Right hindlimb (tissue), 1 donor: Measurements from ENCODE around the gene DPH2.

ENCODE experiments used
- DNase-seq: peaks from one replicate; pipeline ENCODE4 v3.0.0-alpha.2; 2018

DPH2 gene

GRCh38 chr1:43944860-43945259, 24.9 kb upstream of the DPH2 start:
- DNase-seq = no peak

- DNase-seq = no peak
Measured at GRCh38 chr1:43945674-43946235, 24.1 kb upstream of the DPH2 start.

- DNase-seq = peak; percentile 98
Measured at GRCh38 chr1:43946236-43947060, 23.4 kb upstream of the DPH2 start, which contains the start of gene IPO13. TSS of gene IPO13 (plus strand) at chr1:43946950. CDS start at chr1:43947601, 651 bp downstream.

DNA sequence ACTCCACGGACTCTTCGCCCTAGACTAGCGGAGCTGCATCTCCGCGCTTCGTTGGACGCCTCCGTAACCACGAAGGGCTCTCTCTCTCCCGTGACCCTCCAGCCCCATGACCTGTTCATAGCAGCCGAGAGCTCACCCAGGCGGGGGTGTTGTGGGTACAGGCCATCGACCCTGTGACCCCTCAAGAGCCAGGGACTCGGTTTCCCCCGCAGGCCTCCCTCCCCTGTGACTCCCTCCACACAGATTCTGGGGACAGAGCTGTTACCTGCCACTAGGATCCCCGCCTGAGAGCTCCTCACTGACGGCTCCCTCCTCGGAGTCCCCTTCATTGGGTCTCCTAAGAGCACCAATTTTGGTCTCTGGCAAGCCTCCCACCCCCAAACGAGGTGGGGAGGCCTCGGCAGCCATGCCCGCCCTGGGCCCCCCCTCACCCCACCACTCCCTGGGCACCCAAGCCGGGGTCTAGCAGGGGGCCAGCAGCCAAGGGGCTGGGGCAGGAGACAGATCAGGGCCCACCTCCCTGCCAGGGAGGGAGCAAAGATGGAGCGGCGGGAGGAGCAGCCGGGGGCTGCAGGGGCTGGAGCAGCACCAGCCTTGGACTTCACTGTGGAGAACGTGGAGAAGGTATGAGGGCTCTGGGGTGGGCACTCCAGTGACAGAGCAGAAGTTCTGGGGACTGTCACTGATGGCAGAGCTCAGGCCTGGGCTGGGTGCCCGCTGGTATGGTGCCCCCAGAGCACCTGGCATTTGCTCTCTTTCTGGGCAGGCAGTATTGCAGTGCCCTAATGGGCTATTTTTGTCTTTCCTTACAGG, 22.5 kb upstream of the DPH2 start:
- no peak for DNase-seq

DNA sequence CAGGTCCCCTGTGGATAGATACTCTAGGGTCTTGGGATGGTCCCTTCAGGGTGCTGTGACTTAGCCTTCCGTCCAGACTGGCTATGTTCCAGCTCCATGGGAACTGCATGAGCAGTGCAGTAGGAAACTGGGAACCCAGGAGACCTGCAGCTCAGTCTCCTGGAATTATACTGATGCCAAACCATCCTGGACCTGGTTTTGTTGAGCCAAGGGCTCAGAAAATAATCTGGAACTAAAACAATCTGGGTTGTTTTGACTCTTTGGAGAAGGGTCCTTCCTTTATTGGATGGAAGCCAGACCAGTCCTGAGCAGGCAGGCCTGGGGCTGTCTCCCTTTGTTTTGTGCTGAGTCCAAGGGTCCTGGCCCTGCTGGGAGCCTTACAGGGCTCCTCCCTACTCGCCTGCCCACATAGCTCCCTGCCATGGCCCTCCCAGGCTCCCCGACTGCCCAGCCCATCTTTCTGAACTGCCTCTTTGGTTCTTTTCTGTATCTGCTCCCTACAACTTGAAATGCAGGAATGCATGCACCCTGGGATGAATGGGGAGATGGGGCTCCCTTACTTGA, 21.9 kb upstream of the DPH2 start:
- no peak for DNase-seq

DNA sequence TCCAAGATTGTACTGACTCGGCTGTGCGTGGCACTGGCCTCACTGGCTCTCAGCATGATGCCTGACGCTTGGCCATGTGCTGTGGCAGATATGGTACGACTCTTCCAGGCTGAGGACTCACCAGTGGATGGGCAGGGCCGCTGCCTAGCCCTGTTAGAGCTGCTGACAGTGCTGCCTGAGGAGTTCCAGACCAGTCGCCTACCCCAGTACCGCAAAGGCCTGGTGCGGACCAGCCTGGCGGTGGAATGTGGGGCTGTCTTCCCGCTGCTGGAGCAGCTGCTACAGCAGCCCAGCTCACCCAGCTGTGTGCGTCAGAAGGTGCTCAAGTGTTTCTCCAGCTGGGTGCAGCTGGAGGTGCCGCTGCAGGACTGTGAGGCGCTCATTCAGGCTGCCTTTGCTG, 20.1 kb upstream of the DPH2 start:
- peak; percentile 55 for DNase-seq

DNA sequence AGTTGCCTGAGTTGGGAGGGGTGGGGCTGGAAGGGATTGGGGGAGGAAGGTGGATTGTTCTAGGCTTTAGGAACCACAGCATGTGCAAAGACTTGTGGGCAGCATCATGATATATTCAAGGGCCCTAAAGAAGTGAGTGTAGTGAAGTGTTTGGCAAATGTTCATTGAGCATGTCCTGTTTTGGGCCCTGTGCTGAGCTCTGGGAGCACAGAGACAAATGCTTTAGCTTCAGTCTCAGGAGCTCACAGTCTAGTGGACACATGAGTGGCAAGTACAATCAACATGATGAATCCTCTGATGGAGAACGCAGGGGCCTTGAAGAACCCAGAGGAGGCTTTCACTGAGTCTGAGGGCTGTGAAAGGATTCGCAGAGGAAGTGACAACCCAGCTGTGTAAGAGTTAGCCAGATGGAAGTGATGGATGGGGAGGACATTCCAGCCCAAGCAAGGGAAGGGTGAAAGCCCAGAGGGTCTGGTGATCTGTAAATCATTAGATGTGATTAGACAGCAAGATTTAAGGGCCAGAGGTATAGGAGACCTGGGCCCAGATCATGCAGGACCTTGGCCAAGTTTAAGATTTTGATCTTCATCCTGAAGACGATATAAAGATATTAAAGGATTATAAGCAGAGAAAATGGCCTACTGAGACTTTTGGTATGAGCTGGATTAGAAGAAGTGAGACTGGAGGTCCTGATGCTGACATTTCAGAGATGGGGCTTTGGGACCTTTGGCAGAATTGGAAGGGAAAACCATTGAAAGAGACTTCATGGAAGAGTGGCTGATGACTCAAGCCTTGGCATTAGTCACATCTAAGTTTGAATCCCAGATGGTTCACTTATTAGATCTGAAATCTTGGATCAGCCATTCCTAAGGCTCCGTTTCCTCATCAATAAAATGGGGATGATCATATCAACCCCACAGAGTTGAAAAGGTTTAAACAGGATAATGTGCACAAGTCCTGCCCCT, 18.5 kb upstream of the DPH2 start:
- DNase-seq = no peak

- no peak for DNase-seq
Measured at GRCh38 chr1:43952731-43953346, 17.0 kb upstream of the DPH2 start.

DNA sequence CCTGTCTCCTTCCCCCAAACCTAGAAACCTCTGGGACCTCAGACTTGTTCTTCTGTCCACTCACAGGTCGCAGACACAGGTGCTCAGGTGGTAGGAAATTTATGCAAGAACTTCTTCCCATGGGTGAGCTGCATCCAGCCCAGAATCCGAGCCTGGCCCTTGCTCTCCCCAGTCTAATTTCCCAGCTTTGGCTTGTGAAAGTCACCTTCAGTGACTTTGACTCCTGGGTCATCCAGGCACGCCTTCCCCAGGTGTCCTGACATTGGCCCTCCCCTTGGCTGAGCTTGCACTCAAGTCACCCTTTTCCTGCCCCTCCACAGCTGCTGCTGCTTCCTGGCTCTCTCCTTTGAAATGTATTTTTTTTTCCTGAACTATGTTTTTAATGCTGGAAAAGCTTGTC, 16.4 kb upstream of the DPH2 start:
- no peak for DNase-seq

DNA sequence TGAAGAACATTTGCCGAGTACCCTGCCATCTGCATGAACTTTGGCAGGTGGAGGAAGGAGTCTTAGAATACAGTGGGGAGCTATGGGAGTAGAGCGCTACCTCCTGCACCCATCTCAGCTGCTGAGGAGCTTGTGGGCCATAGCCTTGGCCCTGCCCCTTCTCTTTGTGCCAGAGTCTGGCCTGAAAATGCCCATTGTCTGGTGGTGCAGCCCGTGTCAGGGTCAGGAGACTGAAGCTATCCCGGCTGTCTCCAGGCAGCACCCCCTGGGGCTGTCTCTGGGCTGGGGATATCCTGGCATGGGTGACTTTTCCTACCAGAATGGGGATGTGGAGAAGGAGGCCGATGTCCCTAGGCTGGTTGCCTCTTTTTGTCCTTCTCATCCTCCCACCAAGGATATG, 15.8 kb upstream of the DPH2 start:
- no peak for DNase-seq

DNA sequence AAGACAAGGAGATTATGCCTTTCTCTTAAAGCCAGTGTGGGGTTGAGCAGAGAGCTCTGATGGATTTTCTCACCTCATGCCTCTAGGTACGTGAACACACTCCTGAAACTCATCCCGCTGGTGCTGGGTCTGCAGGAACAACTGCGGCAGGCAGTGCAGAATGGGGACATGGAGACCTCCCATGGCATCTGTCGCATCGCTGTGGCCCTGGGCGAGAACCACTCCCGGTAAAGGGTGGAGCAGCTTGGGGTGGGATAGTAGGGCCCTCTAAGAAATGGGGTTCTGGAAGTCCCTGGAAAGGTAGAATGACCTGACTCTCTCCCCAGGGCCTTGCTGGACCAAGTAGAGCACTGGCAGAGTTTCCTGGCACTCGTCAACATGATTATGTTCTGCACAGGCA, 13.6 kb upstream of the DPH2 start:
- DNase-seq = no peak

GRCh38 chr1:43957407-43958040, 12.3 kb upstream of the DPH2 start:
- no peak for DNase-seq

- DNase-seq = no peak
Measured at GRCh38 chr1:43958351-43959255, 11.2 kb upstream of the DPH2 start.

DNA sequence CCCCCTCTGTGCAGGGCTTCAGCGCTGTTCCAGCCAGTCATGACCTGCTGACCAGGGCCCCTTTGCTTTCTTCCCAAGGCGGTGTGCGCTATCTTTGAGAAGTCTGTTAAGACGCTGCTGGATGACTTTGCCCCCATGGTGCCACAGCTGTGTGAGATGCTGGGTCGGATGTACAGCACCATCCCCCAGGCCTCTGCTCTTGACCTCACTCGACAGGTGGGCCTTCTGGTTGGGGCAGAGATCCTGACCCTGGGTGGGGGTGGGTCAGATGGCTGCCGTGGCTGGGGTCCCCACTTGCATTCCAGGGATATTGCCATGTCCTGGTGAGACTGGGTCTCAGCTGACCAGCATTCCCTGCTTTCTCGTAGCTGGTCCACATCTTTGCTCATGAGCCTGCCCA, 9.0 kb upstream of the DPH2 start:
- no peak for DNase-seq

DNA sequence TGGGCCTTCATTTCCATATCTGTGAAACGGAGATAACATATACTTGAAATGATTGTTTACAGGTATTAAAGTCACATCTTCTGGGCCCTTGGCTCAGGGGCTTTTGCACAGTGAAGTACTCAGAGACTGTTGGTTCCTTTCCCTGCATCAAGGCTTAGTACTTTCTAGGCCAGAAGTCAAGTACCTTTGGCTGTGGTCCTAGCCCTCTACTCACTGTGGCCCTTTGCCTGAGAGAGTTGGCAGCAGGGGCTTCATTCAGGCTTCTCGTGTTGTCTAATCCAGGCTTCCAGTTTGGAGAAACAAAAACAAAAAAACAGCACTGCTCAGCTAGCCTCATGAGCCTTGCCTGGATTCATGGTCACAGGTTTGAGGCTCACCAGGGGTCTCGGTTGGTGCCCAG, 8.1 kb upstream of the DPH2 start:
- no peak for DNase-seq

GRCh38 chr1:43962324-43962723, 7.5 kb upstream of the DPH2 start:
- no peak for DNase-seq

GRCh38 chr1:43963006-43963405, 6.8 kb upstream of the DPH2 start:
- DNase-seq = no peak

- no peak for DNase-seq
Measured at GRCh38 chr1:43963890-43964289, 5.9 kb upstream of the DPH2 start.

DNA sequence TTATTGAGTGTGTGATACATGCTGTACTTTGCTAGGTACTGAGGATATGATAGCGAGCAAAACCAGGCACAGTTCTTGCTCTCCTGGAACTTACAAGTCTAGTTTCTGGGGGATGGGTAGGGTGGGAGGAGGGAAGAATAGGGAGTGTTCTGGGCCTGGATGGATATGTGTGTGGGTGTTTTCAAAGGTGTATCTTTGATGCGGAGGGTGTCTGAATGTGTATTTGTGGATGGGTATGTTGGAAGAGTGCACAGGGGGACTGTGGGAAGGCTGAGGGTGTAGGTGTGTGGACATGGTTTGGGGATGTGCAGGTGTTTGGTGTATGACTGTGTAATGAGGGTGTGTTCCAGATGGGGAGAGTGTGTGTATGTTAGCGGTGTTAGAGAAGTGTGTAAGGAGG, 4.5 kb upstream of the DPH2 start:
- DNase-seq = no peak

DNA sequence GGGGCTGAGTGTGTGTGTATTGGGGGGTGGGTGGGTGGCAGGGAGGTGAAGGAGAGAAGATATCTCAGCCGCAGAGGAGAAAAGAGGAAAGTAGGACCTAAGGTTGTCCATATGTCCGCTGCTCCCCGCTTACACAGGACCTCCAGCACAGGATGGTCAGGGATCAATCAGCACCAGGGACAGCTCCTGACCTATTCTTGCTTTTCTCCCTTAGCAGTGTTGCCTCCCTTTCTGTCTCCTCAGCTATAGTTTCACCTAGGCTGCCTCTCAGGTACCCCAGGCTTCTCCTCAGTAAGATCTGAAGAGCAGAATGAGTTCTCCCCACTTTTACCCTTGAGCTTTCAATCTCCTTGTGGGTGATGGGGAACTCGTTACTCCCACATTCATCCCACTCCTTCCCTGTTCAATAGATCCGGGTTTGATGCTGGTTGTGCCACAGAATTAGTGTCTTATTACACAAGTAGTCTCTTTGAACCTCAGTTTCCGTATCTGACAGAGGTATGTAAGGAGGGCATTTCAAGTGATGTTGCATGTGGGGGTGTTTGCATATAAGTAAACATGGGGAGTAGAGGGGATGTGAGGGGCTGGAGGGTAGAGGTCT, 1.4 kb upstream of the DPH2 start:
- DNase-seq = no peak
